GM18526 (cell line): ENCODE data around the gene ARHGDIA.

Experiments
- POLR2A ChIP-seq: IDR thresholded peaks from 3 replicates; pipeline ENCODE4 v1.6.1; 2011; ENCODE audit not compliant: insufficient read length; ENCODE audit errors: extremely low read depth

The ARHGDIA gene

GRCh38 chr17:81822312-81822637 is 48.9 kb downstream of the ARHGDIA start:
- TF ChIP-seq POLR2A, result no peak

- no peak for TF ChIP-seq POLR2A
Observed at GRCh38 chr17:81821603-81822311, 49.4 kb downstream of the ARHGDIA start.

- no peak for TF ChIP-seq POLR2A
Observed at GRCh38 chr17:81821147-81821546, 50.0 kb downstream of the ARHGDIA start.

- TF ChIP-seq POLR2A, result no peak
Observed at GRCh38 chr17:81819708-81820107, 51.4 kb downstream of the ARHGDIA start.

GRCh38 chr17:81817758-81818147 is 53.4 kb downstream of the ARHGDIA start:
- TF ChIP-seq POLR2A, result no peak
